Activated T-cell treated with anti-CD3 and anti-CD28 coated beads, Interleukin-2, amount 50 U/mL, for 4 hours (primary cell): ENCODE measurements around the gene ADORA2B. TPM values are rescaled to one million over a fixed set of nuclear protein-coding genes. Genes with fewer than 3 reads are reported as not detected.
"Not testable (repeated sequence)": the region's sequence is repeated elsewhere in the genome, so short reads cannot be mapped to it uniquely, and the experiment has no call there.

Experiments
- ATAC-seq, 2 donors: fragments of 200-7000 bp; cut with Tn5 transposase; one replicate each; pipeline ENCODE4 v1.10.0; 2021
- DNase-seq: peaks from one replicate; pipeline ENCODE4 v3.0.0-alpha.2; 2020
- H3K27me3 Mint-ChIP-seq: one replicate; pipeline ENCODE4 v1.8.0; 2021; ENCODE audit warnings: low read depth, mixed read lengths
- H3K36me3 Mint-ChIP-seq: one replicate; pipeline ENCODE4 v1.8.0; 2022; ENCODE audit warnings: mixed read lengths; ENCODE audit not compliant: insufficient read depth
- H3K4me1 Mint-ChIP-seq: one replicate; pipeline ENCODE4 v1.8.0; 2021; ENCODE audit warnings: low read depth, mixed read lengths
- H3K4me3 Mint-ChIP-seq: one replicate; pipeline ENCODE4 v1.8.0; 2021; ENCODE audit warnings: mild to moderate bottlenecking, moderate library complexity, mixed read lengths
- H3K9me3 Mint-ChIP-seq: one replicate; pipeline ENCODE4 v1.8.0; 2021; ENCODE audit warnings: mixed read lengths
- total RNA-seq, 3 donors: library from RNA; stranded (reverse); gene quantifications; one replicate each; pipeline ENCODE4 v1.2.1, GENCODE V29; 2021

The ADORA2B gene
- 1 to 10 TPM in 2 of 3 donors, under 1 TPM in 1; 0.32 to 1.2 (median 1.1) TPM for total RNA-seq

GRCh38 chr17:15944759-15945526 is at the start of gene ADORA2B:
ADORA2B (plus strand) TSS chr17:15945130; CDS start chr17:15945249, 119 bp downstream.
- peak within 1 kb of the TSS; percentile 76 for H3K4me3 Mint-ChIP-seq
- peaks cover 10% of the 10 kb centered on the region for H3K4me1 Mint-ChIP-seq
- H3K9me3 Mint-ChIP-seq = no peaks in the 10 kb centered on the region
- H3K27me3 Mint-ChIP-seq = peaks cover 37% of the 10 kb centered on the region
- DNase-seq = peak; percentile 33
- ATAC-seq = peak; percentile 83 to 86
- no peaks in the 10 kb centered on the region for H3K36me3 Mint-ChIP-seq

GRCh38 chr17:15896277-15896676 is 48.7 kb upstream of the ADORA2B start:
- ATAC-seq = no peak
- peaks cover 2% of the 10 kb centered on the region for H3K27me3 Mint-ChIP-seq
- peaks cover 15% of the 10 kb centered on the region for H3K4me1 Mint-ChIP-seq
- H3K9me3 Mint-ChIP-seq = no peaks in the 10 kb centered on the region
- no peak for DNase-seq
- no peak overlapping the region for H3K4me3 Mint-ChIP-seq
- no peaks in the 10 kb centered on the region for H3K36me3 Mint-ChIP-seq

GRCh38 chr17:15896834-15897233 is 48.1 kb upstream of the ADORA2B start:
- Mint-ChIP-seq H3K9me3 (no peaks in the 10 kb centered on the region), H3K27me3 (peaks cover 2% of the 10 kb centered on the region), H3K4me1 (peaks cover 15% of the 10 kb centered on the region), H3K4me3 (peak overlapping the region; percentile 75), H3K36me3 (no peaks in the 10 kb centered on the region)
- DNase-seq (no peak), ATAC-seq (no peak)

GRCh38 chr17:15899596-15899995 is 45.3 kb upstream of the ADORA2B start:
- H3K36me3 Mint-ChIP-seq, H3K4me3 Mint-ChIP-seq, H3K27me3 Mint-ChIP-seq, H3K9me3 Mint-ChIP-seq, DNase-seq, ATAC-seq: not testable (repeated sequence)
- H3K4me1 Mint-ChIP-seq = peaks cover 15% of the 10 kb centered on the region

GRCh38 chr17:15900871-15901270 is 44.1 kb upstream of the ADORA2B start:
- no peak for DNase-seq
- ATAC-seq = no peak
- Mint-ChIP-seq H3K4me3 (no peak overlapping the region), H3K27me3 (no peaks in the 10 kb centered on the region), H3K9me3 (no peaks in the 10 kb centered on the region), H3K36me3 (no peaks in the 10 kb centered on the region), H3K4me1 (peaks cover 15% of the 10 kb centered on the region)

- H3K4me3 Mint-ChIP-seq, H3K9me3 Mint-ChIP-seq, H3K4me1 Mint-ChIP-seq, DNase-seq, ATAC-seq, H3K36me3 Mint-ChIP-seq, H3K27me3 Mint-ChIP-seq: not testable (repeated sequence)
These were observed 39.7 kb upstream of the ADORA2B start for GRCh38 chr17:15905236-15905635.

- Mint-ChIP-seq H3K4me3 (no peak overlapping the region), H3K27me3 (no peaks in the 10 kb centered on the region), H3K9me3 (no peaks in the 10 kb centered on the region), H3K36me3 (no peaks in the 10 kb centered on the region), H3K4me1 (no peaks in the 10 kb centered on the region)
- DNase-seq = no peak
- ATAC-seq = no peak
These were observed 37.6 kb upstream of the ADORA2B start for GRCh38 chr17:15907290-15907689.

GRCh38 chr17:15908378-15908777 is 36.6 kb upstream of the ADORA2B start:
- ATAC-seq = no peak
- H3K4me3 Mint-ChIP-seq = no peak overlapping the region
- H3K4me1 Mint-ChIP-seq = no peaks in the 10 kb centered on the region
- no peaks in the 10 kb centered on the region for H3K36me3 Mint-ChIP-seq
- DNase-seq = no peak
- H3K9me3 Mint-ChIP-seq = no peaks in the 10 kb centered on the region
- H3K27me3 Mint-ChIP-seq = no peaks in the 10 kb centered on the region

- H3K4me3 Mint-ChIP-seq = no peak overlapping the region
- no peaks in the 10 kb centered on the region for H3K36me3 Mint-ChIP-seq
- DNase-seq (no peak), ATAC-seq (no peak)
- H3K4me1 Mint-ChIP-seq = no peaks in the 10 kb centered on the region
- no peaks in the 10 kb centered on the region for H3K27me3 Mint-ChIP-seq
- no peaks in the 10 kb centered on the region for H3K9me3 Mint-ChIP-seq
These were observed 35.4 kb upstream of the ADORA2B start for GRCh38 chr17:15909481-15909991.

- Mint-ChIP-seq H3K4me1 (no peaks in the 10 kb centered on the region), H3K27me3 (no peaks in the 10 kb centered on the region), H3K36me3 (no peaks in the 10 kb centered on the region), H3K9me3 (no peaks in the 10 kb centered on the region), H3K4me3 (no peak overlapping the region)
- DNase-seq = no peak
- no peak for ATAC-seq
These were observed 34.1 kb upstream of the ADORA2B start for GRCh38 chr17:15910791-15911190.

- not testable (repeated sequence) for H3K4me1 Mint-ChIP-seq, ATAC-seq, H3K4me3 Mint-ChIP-seq, H3K36me3 Mint-ChIP-seq, DNase-seq, H3K27me3 Mint-ChIP-seq, H3K9me3 Mint-ChIP-seq
These were observed 33.2 kb upstream of the ADORA2B start for GRCh38 chr17:15911701-15912100.

- Mint-ChIP-seq H3K9me3 (no peaks in the 10 kb centered on the region), H3K27me3 (peaks cover 11% of the 10 kb centered on the region), H3K36me3 (no peaks in the 10 kb centered on the region), H3K4me1 (no peaks in the 10 kb centered on the region), H3K4me3 (no peak overlapping the region)
- no peak for DNase-seq
- no peak for ATAC-seq
These were observed 32.4 kb upstream of the ADORA2B start for GRCh38 chr17:15912416-15912955.

- Mint-ChIP-seq H3K27me3 (peaks cover 16% of the 10 kb centered on the region), H3K36me3 (no peaks in the 10 kb centered on the region), H3K4me1 (no peaks in the 10 kb centered on the region), H3K4me3 (no peak overlapping the region), H3K9me3 (no peaks in the 10 kb centered on the region)
- no peak for ATAC-seq
- no peak for DNase-seq
These were observed 31.1 kb upstream of the ADORA2B start for GRCh38 chr17:15913826-15914225.

GRCh38 chr17:15914400-15915170 is 30.3 kb upstream of the ADORA2B start:
- Mint-ChIP-seq H3K9me3 (no peaks in the 10 kb centered on the region), H3K4me3 (no peak overlapping the region), H3K4me1 (no peaks in the 10 kb centered on the region), H3K36me3 (no peaks in the 10 kb centered on the region), H3K27me3 (peaks cover 18% of the 10 kb centered on the region)
- peak in 1 of 2 donors; percentile 56 for ATAC-seq
- DNase-seq = no peak
